Stimulated activated CD4-positive, alpha-beta T cell treated with anti-CD3 and anti-CD28 coated beads, Interleukin-2, amount 100 ng/mL, for 4 hours (primary cell): ENCODE results near the gene RBM10.

ENCODE experiments used
- DNase-seq: peaks from one replicate; pipeline ENCODE4 v3.0.0-alpha.2; 2020; ENCODE audit warnings: low read depth

Gene RBM10

GRCh38 chrX:47235691-47236103 lies 90.7 kb downstream of the RBM10 start:
- DNase-seq: no peak
